K562 (cell line): Measurements from ENCODE around the gene ZNF35. TPM values are rescaled to one million over a fixed set of nuclear protein-coding genes. Genes with fewer than 3 reads are reported as not detected.

Source experiments
- CC2D1A ChIP-seq: fragments of 450-650 bp; IDR thresholded peaks from 2 replicates; pipeline ENCODE4 v1.6.1; 2017; ENCODE audit warnings: mild to moderate bottlenecking
- CCAR2 ChIP-seq: fragments of 200-400 bp; formaldehyde crosslinking; IDR thresholded peaks from 2 replicates; pipeline ENCODE4 v1.6.1; 2017; ENCODE audit warnings: mild to moderate bottlenecking, low read depth, low read length
- ELF1 ChIP-seq: fragments of 200-800 bp; sonication (Bioruptor generic); IDR thresholded peaks from 2 replicates; pipeline ENCODE4 v1.6.1; 2016; ENCODE audit warnings: missing genetic modification characterization, missing compliant biosample characterization
- ETV6 ChIP-seq, 3 experiments: fragments of 150-350 bp in 1 of 3; sonication (generic) in 1 of 3; formaldehyde crosslinking in 1 of 3; IDR thresholded peaks; 2 replicates each; pipeline versions ENCODE4 v1.6.1 to v1.8.0; 2014 to 2022; ENCODE audit warnings: borderline replicate concordance in 2 of 3, low read depth in 2 of 3, antibody characterized with exemption in 1 of 3, low read length in 1 of 3, mild to moderate bottlenecking in 1 of 3, missing genetic modification reagents in 1 of 3
- LARP7 ChIP-seq: fragments of 450-650 bp; IDR thresholded peaks from 2 replicates; pipeline ENCODE4 v1.6.1; 2016
- POLR2AphosphoS5 ChIP-seq: IDR thresholded peaks from 2 replicates; pipeline ENCODE4 v1.6.1; 2011; ENCODE audit warnings: mild to moderate bottlenecking, low read depth, low read length, moderate library complexity; ENCODE audit not compliant: control insufficient read depth, insufficient read depth
- RAD21 ChIP-seq, 2 experiments: fragments of 250-450 bp in 1 of 2; fragments of 450-650 bp in 1 of 2; sonication (Bioruptor Pico) in 1 of 2; formaldehyde crosslinking in 1 of 2; IDR thresholded peaks in 1 of 2; conservative IDR thresholded peaks in 1 of 2; 2 replicates each; pipeline versions ENCODE4 v1.4.0 to v1.8.0; 2020 to 2022; ENCODE audit warnings: mild to moderate bottlenecking in 2 of 2, moderate library complexity in 1 of 2
- TEAD2 ChIP-seq: fragments of 450-650 bp; IDR thresholded peaks from 2 replicates; pipeline ENCODE4 v1.6.1; 2016; ENCODE audit warnings: missing genetic modification characterization, control low read depth, missing compliant biosample characterization
- ZC3H4 ChIP-seq: sonication (generic); formaldehyde crosslinking; IDR thresholded peaks from 2 replicates; pipeline ENCODE4 v1.9.0; 2021; ENCODE audit warnings: missing genetic modification reagents, borderline replicate concordance
- ZNF140 ChIP-seq: fragments of 250-450 bp; sonication (Bioruptor Pico); IDR thresholded peaks from 2 replicates; pipeline ENCODE4 v1.8.0; 2021; ENCODE audit warnings: moderate library complexity, mild to moderate bottlenecking, inconsistent platforms
- ZNF23 ChIP-seq: fragments of 250-450 bp; sonication (Bioruptor Pico); IDR thresholded peaks from 2 replicates; pipeline ENCODE4 v1.4.0; 2020; ENCODE audit warnings: mild to moderate bottlenecking
- ZNF766 ChIP-seq: fragments of 200-800 bp; sonication (Bioruptor generic); conservative IDR thresholded peaks from 2 replicates; pipeline ENCODE4 v1.6.1; 2016; ENCODE audit warnings: missing genetic modification characterization, missing compliant biosample characterization
- ZNF79 ChIP-seq: fragments of 250-450 bp; sonication (Bioruptor Pico); IDR thresholded peaks from 2 replicates; pipeline ENCODE4 v1.4.0; 2020; ENCODE audit warnings: low read depth, mild to moderate bottlenecking, moderate library complexity
- polyA plus RNA-seq, 8 experiments: library from polyadenylated mRNA; depleted of rRNA in 4 of 8; stranded (reverse) in 5 of 8; unstranded in 3 of 8; fragments of >200 nt; fragmentation: Nextera tagmentation in 2 of 8; fragmentation: Illumina TruSeq in 1 of 8; extraction: Ambion mirVana in 2 of 8; extraction: Trizol in 1 of 8; gene quantifications; 2 replicates each; pipeline versions ENCODE4 v1.2.1 to v1.2.3, GENCODE V29; 2011 to 2014; ENCODE audit warnings: inconsistent platforms in 1 of 8, missing spikeins in 1 of 8
- total RNA-seq, 7 experiments: library from RNA; depleted of rRNA in 6 of 7; stranded (reverse); fragments of >200 nt in 6 of 7; fragmentation: Illumina TruSeq in 2 of 7; extraction: Trizol in 2 of 7; gene quantifications; 2 replicates each; pipeline versions ENCODE4 v1.2.1 to v1.2.3, GENCODE V29; 2011 to 2021; ENCODE audit warnings: low replicate concordance in 1 of 7
- TF ChIP-seq, protein P1 (sequence below): fragments of 450-650 bp; IDR thresholded peaks from 2 replicates; pipeline ENCODE4 v1.6.1; 2017; ENCODE audit warnings: antibody characterized with exemption
- TF ChIP-seq, protein P2 (sequence below): fragments of 200-800 bp; sonication (Bioruptor generic); IDR thresholded peaks from 2 replicates; pipeline ENCODE4 v1.6.1; 2017; ENCODE audit warnings: missing genetic modification characterization, missing compliant biosample characterization
- TF ChIP-seq, protein P3 (sequence below): sonication (generic); formaldehyde crosslinking; IDR thresholded peaks from 2 replicates; pipeline ENCODE4 v1.8.0; 2022; ENCODE audit warnings: mild to moderate bottlenecking, missing genetic modification reagents
- TF ChIP-seq, protein P4 (sequence below): IDR thresholded peaks from 2 replicates; pipeline ENCODE4 v1.6.1; 2011; ENCODE audit not compliant: insufficient read length; ENCODE audit errors: extremely low read depth
- TF ChIP-seq, protein P5 (sequence below): fragments of 450-650 bp; IDR thresholded peaks from 2 replicates; pipeline ENCODE4 v1.6.1; 2018; ENCODE audit not compliant: partially characterized antibody

Gene ZNF35
- total and polyA plus RNA-seq, 9 of the 15 experiments (the other 6 are each of a cell fraction or from before 2014, with no cell fraction given): 8.0 to 18.2 (median 14.8) TPM

DNA sequence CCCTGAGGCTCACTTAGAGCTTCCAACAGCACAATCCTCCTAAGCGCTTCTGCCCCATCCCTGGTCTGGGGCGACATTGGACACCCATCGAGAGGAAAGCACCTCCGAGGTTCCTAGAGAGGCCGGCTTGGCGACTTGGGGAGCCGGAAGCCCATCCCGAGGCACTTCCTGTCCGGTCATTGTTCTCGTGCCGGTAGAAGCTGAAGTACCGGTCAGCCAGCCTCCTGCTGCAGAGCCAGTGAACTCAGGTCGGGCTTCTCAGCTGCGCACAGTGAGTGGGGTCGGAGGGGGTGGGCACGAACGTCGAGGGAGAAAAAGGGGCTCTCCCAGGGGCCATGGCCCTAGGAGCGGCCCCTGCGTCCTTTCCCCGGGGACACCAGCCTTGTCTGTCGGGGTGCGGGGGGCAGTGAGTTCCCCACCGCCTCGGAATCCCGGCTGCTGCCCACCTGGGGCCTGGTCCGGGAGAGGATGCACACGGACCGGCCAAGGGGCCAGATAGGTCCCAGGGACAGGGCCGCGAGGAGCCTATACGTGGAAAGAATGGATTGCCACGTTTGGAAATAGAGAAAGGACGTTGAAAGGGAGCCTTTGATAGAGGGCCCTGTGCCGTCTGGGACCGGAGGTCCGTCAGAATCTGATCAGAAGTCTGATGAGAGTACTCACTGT lies at the start of gene ZNF35 (continued):
- TF ChIP-seq, protein P1, sequence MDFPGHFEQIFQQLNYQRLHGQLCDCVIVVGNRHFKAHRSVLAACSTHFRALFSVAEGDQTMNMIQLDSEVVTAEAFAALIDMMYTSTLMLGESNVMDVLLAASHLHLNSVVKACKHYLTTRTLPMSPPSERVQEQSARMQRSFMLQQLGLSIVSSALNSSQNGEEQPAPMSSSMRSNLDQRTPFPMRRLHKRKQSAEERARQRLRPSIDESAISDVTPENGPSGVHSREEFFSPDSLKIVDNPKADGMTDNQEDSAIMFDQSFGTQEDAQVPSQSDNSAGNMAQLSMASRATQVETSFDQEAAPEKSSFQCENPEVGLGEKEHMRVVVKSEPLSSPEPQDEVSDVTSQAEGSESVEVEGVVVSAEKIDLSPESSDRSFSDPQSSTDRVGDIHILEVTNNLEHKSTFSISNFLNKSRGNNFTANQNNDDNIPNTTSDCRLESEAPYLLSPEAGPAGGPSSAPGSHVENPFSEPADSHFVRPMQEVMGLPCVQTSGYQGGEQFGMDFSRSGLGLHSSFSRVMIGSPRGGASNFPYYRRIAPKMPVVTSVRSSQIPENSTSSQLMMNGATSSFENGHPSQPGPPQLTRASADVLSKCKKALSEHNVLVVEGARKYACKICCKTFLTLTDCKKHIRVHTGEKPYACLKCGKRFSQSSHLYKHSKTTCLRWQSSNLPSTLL: no peak
- no peak for TF ChIP-seq TEAD2 (tag)
- TF ChIP-seq CCAR2: no peak
- TF ChIP-seq ELF1 (tag): peak; percentile 79
- TF ChIP-seq ZNF79: no peak
- no peak for TF ChIP-seq LARP7
- TF ChIP-seq, protein P2, sequence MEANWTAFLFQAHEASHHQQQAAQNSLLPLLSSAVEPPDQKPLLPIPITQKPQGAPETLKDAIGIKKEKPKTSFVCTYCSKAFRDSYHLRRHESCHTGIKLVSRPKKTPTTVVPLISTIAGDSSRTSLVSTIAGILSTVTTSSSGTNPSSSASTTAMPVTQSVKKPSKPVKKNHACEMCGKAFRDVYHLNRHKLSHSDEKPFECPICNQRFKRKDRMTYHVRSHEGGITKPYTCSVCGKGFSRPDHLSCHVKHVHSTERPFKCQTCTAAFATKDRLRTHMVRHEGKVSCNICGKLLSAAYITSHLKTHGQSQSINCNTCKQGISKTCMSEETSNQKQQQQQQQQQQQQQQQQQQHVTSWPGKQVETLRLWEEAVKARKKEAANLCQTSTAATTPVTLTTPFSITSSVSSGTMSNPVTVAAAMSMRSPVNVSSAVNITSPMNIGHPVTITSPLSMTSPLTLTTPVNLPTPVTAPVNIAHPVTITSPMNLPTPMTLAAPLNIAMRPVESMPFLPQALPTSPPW: peak; percentile 33; the same call in 1 of the 2 replicates
- no peak for TF ChIP-seq ZNF23 (CRISPR knock-in tag)
- TF ChIP-seq, protein P3, sequence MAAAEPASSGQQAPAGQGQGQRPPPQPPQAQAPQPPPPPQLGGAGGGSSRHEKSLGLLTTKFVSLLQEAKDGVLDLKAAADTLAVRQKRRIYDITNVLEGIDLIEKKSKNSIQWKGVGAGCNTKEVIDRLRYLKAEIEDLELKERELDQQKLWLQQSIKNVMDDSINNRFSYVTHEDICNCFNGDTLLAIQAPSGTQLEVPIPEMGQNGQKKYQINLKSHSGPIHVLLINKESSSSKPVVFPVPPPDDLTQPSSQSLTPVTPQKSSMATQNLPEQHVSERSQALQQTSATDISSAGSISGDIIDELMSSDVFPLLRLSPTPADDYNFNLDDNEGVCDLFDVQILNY (CRISPR knock-in tag): 0 out of 2 replicates have a peak, but pooled peaks have one; percentile 62
- TF ChIP-seq ETV6 (IDR thresholded peaks at IDR 0.05; ENCODE audit: borderline replicate concordance in 1 of 2, low read depth in 2 of 2, low read length in 1 of 2): no peak
- 0 out of 2 replicates have a peak, but pooled peaks have one; percentile 20 for TF ChIP-seq ETV6 (CRISPR knock-in tag; IDR thresholded peaks at IDR 0.05; ENCODE audit: borderline replicate concordance)
- TF ChIP-seq, protein P4, sequence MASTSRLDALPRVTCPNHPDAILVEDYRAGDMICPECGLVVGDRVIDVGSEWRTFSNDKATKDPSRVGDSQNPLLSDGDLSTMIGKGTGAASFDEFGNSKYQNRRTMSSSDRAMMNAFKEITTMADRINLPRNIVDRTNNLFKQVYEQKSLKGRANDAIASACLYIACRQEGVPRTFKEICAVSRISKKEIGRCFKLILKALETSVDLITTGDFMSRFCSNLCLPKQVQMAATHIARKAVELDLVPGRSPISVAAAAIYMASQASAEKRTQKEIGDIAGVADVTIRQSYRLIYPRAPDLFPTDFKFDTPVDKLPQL: no peak
- 0 out of 4 replicates have a peak, but pooled peaks of 1 of the 2 experiments have one; percentile 10 for TF ChIP-seq RAD21 (CRISPR knock-in tag; conservative IDR thresholded peaks at IDR 0.05 in 1 of 2, IDR thresholded peaks at IDR 0.05 in 1 of 2)
- peak; percentile 80 for TF ChIP-seq POLR2AphosphoS5
- TF ChIP-seq, protein P5, sequence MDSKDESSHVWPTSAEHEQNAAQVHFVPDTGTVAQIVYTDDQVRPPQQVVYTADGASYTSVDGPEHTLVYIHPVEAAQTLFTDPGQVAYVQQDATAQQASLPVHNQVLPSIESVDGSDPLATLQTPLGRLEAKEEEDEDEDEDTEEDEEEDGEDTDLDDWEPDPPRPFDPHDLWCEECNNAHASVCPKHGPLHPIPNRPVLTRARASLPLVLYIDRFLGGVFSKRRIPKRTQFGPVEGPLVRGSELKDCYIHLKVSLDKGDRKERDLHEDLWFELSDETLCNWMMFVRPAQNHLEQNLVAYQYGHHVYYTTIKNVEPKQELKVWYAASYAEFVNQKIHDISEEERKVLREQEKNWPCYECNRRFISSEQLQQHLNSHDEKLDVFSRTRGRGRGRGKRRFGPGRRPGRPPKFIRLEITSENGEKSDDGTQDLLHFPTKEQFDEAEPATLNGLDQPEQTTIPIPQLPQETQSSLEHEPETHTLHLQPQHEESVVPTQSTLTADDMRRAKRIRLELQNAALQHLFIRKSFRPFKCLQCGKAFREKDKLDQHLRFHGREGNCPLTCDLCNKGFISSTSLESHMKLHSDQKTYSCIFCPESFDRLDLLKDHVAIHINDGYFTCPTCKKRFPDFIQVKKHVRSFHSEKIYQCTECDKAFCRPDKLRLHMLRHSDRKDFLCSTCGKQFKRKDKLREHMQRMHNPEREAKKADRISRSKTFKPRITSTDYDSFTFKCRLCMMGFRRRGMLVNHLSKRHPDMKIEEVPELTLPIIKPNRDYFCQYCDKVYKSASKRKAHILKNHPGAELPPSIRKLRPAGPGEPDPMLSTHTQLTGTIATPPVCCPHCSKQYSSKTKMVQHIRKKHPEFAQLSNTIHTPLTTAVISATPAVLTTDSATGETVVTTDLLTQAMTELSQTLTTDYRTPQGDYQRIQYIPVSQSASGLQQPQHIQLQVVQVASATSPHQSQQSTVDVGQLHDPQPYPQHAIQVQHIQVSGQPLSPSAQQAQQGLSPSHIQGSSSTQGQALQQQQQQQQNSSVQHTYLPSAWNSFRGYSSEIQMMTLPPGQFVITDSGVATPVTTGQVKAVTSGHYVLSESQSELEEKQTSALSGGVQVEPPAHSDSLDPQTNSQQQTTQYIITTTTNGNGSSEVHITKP: no peak
- TF ChIP-seq ZNF766: no peak
- no peak; the same call in 1 of the 2 replicates for TF ChIP-seq CC2D1A
- no peak for TF ChIP-seq ZNF140 (CRISPR knock-in tag)
- no peak for TF ChIP-seq ZC3H4
